Liver (tissue), 9 donors: ENCODE results near the gene ATP6V1G3. TPM values are rescaled to one million over a fixed set of nuclear protein-coding genes. Genes with fewer than 3 reads are reported as not detected.

Experiments
- DNase-seq: peaks from one replicate; pipeline ENCODE4 v3.0.0-alpha.2; 2017; ENCODE audit warnings: low spot score
- H3K27ac ChIP-seq, 2 donors: one replicate each; pipeline ENCODE4 v1.7.0; 2013; ENCODE audit warnings: inconsistent platforms in 2 of 2, low read length in 2 of 2, control low read depth in 1 of 2, low read depth in 1 of 2, mild to moderate bottlenecking in 1 of 2
- H3K27me3 ChIP-seq, 4 donors: one replicate each; pipeline versions ENCODE4 v1.6.1 to v1.7.0; 2013; ENCODE audit warnings: low read length in 3 of 4, inconsistent platforms in 1 of 4, mild to moderate bottlenecking in 1 of 4, moderate library complexity in 1 of 4; ENCODE audit not compliant: control insufficient read depth in 4 of 4, insufficient read depth in 4 of 4
- H3K36me3 ChIP-seq, 4 donors: one replicate each; pipeline versions ENCODE4 v1.6.1 to v1.7.0; 2013; ENCODE audit warnings: low read length in 3 of 4, mild to moderate bottlenecking in 3 of 4, low read depth in 1 of 4, moderate library complexity in 1 of 4; ENCODE audit not compliant: control insufficient read depth in 4 of 4, insufficient read depth in 3 of 4
- H3K4me1 ChIP-seq, 4 donors: one replicate each; pipeline versions ENCODE4 v1.6.1 to v1.7.0; 2013; ENCODE audit warnings: low read length in 3 of 4, mild to moderate bottlenecking in 3 of 4, moderate library complexity in 1 of 4; ENCODE audit not compliant: control insufficient read depth in 4 of 4, insufficient read depth in 4 of 4
- H3K4me3 ChIP-seq, 3 donors: one replicate each; pipeline versions ENCODE4 v1.6.1 to v1.7.0; 2013; ENCODE audit warnings: low read length in 3 of 3, control low read depth in 1 of 3, low read depth in 1 of 3, mild to moderate bottlenecking in 1 of 3
- H3K9ac ChIP-seq, 2 donors: one replicate each; pipeline ENCODE4 v1.7.0; 2013; ENCODE audit warnings: low read length in 2 of 2, mild to moderate bottlenecking in 2 of 2, moderate library complexity in 2 of 2, control low read depth in 1 of 2, low read depth in 1 of 2
- H3K9me3 ChIP-seq, 4 donors: one replicate each; pipeline versions ENCODE4 v1.6.1 to v1.7.0; 2013; ENCODE audit warnings: low read length in 3 of 4; ENCODE audit not compliant: control insufficient read depth in 4 of 4
- EGR1 ChIP-seq, 2 donors: IDR thresholded peaks; 2 replicates each; pipeline ENCODE4 v1.6.1; 2016 to 2018; ENCODE audit warnings: antibody characterized with exemption in 2 of 2, low read depth in 2 of 2
- FOXA1 ChIP-seq: IDR thresholded peaks from 2 replicates; pipeline ENCODE4 v1.6.1; 2016; ENCODE audit warnings: antibody characterized with exemption
- FOXA2 ChIP-seq: IDR thresholded peaks from 2 replicates; pipeline ENCODE4 v1.6.1; 2016; ENCODE audit warnings: antibody characterized with exemption
- GABPA ChIP-seq, 2 donors: IDR thresholded peaks in 1 of 2; conservative IDR thresholded peaks in 1 of 2; 2 replicates each; pipeline ENCODE4 v1.6.1; 2016; ENCODE audit warnings: antibody characterized with exemption in 2 of 2, mild to moderate bottlenecking in 1 of 2, moderate library complexity in 1 of 2
- HNF4A ChIP-seq, 2 donors: conservative IDR thresholded peaks; 2 replicates each; pipeline ENCODE4 v1.6.1; 2016; ENCODE audit warnings: antibody characterized with exemption in 2 of 2, mild to moderate bottlenecking in 2 of 2
- HNF4G ChIP-seq: IDR thresholded peaks from 2 replicates; pipeline ENCODE4 v1.6.1; 2016; ENCODE audit warnings: antibody characterized with exemption
- NR2F2 ChIP-seq: IDR thresholded peaks from 2 replicates; pipeline ENCODE4 v1.6.1; 2016; ENCODE audit warnings: antibody characterized with exemption
- RXRA ChIP-seq, 2 donors: IDR thresholded peaks; 2 replicates each; pipeline ENCODE4 v1.6.1; 2017 to 2018; ENCODE audit warnings: antibody characterized with exemption in 2 of 2, mild to moderate bottlenecking in 1 of 2
- SP1 ChIP-seq: IDR thresholded peaks from 2 replicates; pipeline ENCODE4 v1.6.1; 2018; ENCODE audit warnings: antibody characterized with exemption, mild to moderate bottlenecking
- YY1 ChIP-seq: IDR thresholded peaks from 2 replicates; pipeline ENCODE4 v1.6.1; 2016; ENCODE audit warnings: antibody characterized with exemption, mild to moderate bottlenecking
- WGBS: extraction: QIAGEN DNeasy Blood & Tissue Kit; methylation state at CpG from one replicate; pipeline ENCODE4 v1.1.7; 2013; 5-methylcytosine and 5-hydroxymethylcytosine counted together
- polyA plus RNA-seq, 2 donors: library from polyadenylated mRNA; stranded (reverse) in 1 of 2; unstranded in 1 of 2; fragments of 200-250 nt in 1 of 2; fragments of >200 nt in 1 of 2; fragmentation: Nextera tagmentation in 1 of 2; extraction: Ambion mirVana in 1 of 2; gene quantifications; one replicate each; pipeline versions ENCODE4 v1.2.1 to v1.2.3, GENCODE V29; 2013 to 2015
- total RNA-seq, 2 donors: library from RNA; depleted of rRNA; stranded (reverse); fragments of >200 nt; gene quantifications; one replicate each; pipeline ENCODE4 v1.2.3, GENCODE V29; 2014
- TF ChIP-seq, protein P1 (sequence below): IDR thresholded peaks from 2 replicates; pipeline ENCODE4 v1.6.1; 2016; ENCODE audit warnings: antibody characterized with exemption
- TF ChIP-seq, protein P2 (sequence below): IDR thresholded peaks from 2 replicates; pipeline ENCODE4 v1.6.1; 2016; ENCODE audit warnings: antibody characterized with exemption
- TF ChIP-seq, protein P3 (sequence below): IDR thresholded peaks from 2 replicates; pipeline ENCODE4 v1.6.1; 2016; ENCODE audit warnings: antibody characterized with exemption, mild to moderate bottlenecking
- TF ChIP-seq, protein P4 (sequence below): fragments of 150-350 bp; IDR thresholded peaks from 2 replicates; pipeline ENCODE4 v1.5.1; 2017; ENCODE audit warnings: improper control_type of control experiment, low read depth, low read length; ENCODE audit not compliant: missing input control
- donor health status: healthy.
- donor health status: healthy.
- donor health status: healthy.
- donor health status: healthy.
- donor health status: healthy.

Gene ATP6V1G3
- total and polyA plus RNA-seq, 4 donors = not detected

DNA sequence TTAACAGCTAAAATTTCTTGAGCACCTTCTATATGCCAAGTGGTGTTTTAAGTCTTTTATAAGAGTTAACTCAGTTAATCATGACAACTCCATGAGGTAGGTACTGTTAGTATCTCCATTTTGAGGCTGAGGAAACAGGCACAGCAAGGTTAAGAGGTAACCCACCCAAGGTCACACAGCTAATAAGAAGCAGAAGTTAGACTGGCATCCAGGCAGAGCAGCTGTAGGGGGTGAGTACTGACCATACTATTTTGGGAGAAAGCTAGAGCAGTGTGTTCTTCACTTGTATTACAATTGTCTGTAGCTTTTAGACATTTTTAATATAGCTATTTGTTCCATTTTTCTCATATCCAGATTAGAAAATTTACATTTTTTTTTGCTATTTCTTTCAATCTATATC, 4.8 kb downstream of the ATP6V1G3 start:
- Histone ChIP-seq H3K27ac (no peak overlapping the region), H3K9ac (no peak overlapping the region), H3K9me3 (no peaks in the 10 kb centered on the region), H3K36me3 (no peaks in the 10 kb centered on the region), H3K27me3 (peaks cover 0 to 3% (median under 1%) of the 10 kb centered on the region in 4 donors), H3K4me3 (no peak overlapping the region), H3K4me1 (peaks cover 0 to 5% (median 0%) of the 10 kb centered on the region in 4 donors)
- TF ChIP-seq YY1 = no peak
- TF ChIP-seq SP1 = no peak
- TF ChIP-seq, protein P1, sequence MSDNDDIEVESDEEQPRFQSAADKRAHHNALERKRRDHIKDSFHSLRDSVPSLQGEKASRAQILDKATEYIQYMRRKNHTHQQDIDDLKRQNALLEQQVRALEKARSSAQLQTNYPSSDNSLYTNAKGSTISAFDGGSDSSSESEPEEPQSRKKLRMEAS = no peak
- no peak for DNase-seq

DNA sequence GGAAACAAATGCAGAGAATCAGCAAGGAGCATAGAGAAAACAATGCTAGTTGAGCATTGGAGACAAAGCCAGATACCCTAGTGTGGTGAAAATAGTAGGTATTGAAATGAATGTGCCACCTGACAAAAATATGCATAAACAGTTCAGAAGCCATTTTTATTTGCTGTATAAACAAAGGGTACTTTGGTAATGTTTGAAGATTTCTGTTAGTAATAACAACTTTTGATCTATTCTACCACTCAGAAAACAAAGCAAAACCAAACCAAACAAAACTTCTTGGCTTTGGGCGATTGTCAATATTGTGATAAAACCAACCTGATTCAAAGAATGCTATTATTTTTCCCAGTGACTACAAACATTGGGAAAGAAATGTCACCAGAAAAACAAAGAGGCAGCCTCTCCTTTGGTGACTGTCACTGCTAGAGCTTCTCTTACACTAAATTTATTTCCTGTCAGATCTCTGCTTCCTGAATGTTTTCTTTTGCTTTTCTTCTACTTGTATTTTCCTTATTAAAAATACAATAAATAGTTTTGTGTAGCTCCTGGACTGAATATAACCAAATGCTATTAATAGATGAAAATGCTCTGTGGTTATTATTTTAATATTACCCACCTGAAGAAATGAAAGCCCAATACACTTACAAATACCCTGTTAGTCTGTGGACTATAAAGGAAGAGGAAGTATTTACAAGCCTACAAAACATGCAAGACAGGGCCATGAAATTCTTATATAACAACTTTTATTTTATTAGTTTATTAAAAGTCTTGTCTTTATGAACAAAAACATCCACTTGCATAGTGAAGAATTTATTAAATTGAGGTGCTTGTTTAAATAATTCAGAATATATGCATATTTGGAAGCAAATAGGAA, 5.7 kb downstream of the ATP6V1G3 start:
- H3K27ac ChIP-seq = no peak overlapping the region
- H3K9ac ChIP-seq = no peak overlapping the region
- peaks cover 0 to 3% (median 0%) of the 10 kb centered on the region in 4 donors for H3K27me3 ChIP-seq
- no peaks in the 10 kb centered on the region for H3K36me3 ChIP-seq
- TF ChIP-seq RXRA (IDR thresholded peaks at IDR 0.05) (peak in 1 of 2 donors; percentile 12), FOXA1 (peak; percentile 14), HNF4G (no peak), YY1 (peak; percentile 44), SP1 (no peak), EGR1 (IDR thresholded peaks at IDR 0.05; ENCODE audit: low read depth in 2 of 2) (no peak), GABPA (IDR thresholded peaks at IDR 0.05 in 1 of 2, conservative IDR thresholded peaks at IDR 0.05 in 1 of 2) (no peak), FOXA2 (peak; percentile 29), HNF4A (conservative IDR thresholded peaks at IDR 0.05) (peak in 1 of 2 donors; percentile 13), NR2F2 (no peak)
- TF ChIP-seq, protein P2, sequence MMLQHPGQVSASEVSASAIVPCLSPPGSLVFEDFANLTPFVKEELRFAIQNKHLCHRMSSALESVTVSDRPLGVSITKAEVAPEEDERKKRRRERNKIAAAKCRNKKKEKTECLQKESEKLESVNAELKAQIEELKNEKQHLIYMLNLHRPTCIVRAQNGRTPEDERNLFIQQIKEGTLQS = no peak
- TF ChIP-seq, protein P3, sequence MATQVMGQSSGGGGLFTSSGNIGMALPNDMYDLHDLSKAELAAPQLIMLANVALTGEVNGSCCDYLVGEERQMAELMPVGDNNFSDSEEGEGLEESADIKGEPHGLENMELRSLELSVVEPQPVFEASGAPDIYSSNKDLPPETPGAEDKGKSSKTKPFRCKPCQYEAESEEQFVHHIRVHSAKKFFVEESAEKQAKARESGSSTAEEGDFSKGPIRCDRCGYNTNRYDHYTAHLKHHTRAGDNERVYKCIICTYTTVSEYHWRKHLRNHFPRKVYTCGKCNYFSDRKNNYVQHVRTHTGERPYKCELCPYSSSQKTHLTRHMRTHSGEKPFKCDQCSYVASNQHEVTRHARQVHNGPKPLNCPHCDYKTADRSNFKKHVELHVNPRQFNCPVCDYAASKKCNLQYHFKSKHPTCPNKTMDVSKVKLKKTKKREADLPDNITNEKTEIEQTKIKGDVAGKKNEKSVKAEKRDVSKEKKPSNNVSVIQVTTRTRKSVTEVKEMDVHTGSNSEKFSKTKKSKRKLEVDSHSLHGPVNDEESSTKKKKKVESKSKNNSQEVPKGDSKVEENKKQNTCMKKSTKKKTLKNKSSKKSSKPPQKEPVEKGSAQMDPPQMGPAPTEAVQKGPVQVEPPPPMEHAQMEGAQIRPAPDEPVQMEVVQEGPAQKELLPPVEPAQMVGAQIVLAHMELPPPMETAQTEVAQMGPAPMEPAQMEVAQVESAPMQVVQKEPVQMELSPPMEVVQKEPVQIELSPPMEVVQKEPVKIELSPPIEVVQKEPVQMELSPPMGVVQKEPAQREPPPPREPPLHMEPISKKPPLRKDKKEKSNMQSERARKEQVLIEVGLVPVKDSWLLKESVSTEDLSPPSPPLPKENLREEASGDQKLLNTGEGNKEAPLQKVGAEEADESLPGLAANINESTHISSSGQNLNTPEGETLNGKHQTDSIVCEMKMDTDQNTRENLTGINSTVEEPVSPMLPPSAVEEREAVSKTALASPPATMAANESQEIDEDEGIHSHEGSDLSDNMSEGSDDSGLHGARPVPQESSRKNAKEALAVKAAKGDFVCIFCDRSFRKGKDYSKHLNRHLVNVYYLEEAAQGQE = no peak
- TF ChIP-seq, protein P4, sequence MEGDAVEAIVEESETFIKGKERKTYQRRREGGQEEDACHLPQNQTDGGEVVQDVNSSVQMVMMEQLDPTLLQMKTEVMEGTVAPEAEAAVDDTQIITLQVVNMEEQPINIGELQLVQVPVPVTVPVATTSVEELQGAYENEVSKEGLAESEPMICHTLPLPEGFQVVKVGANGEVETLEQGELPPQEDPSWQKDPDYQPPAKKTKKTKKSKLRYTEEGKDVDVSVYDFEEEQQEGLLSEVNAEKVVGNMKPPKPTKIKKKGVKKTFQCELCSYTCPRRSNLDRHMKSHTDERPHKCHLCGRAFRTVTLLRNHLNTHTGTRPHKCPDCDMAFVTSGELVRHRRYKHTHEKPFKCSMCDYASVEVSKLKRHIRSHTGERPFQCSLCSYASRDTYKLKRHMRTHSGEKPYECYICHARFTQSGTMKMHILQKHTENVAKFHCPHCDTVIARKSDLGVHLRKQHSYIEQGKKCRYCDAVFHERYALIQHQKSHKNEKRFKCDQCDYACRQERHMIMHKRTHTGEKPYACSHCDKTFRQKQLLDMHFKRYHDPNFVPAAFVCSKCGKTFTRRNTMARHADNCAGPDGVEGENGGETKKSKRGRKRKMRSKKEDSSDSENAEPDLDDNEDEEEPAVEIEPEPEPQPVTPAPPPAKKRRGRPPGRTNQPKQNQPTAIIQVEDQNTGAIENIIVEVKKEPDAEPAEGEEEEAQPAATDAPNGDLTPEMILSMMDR = no peak
- H3K4me1 ChIP-seq = peaks cover 0 to 5% (median 0%) of the 10 kb centered on the region in 4 donors
- no peak for DNase-seq
- H3K4me3 ChIP-seq = no peak overlapping the region
- H3K9me3 ChIP-seq = no peaks in the 10 kb centered on the region
- 21% methylated on average over 1 of the region's 1 CpG for WGBS
